ENCODE measurements around the gene KBTBD4.

GRCh38 chr11:47571895-47572294, 6.9 kb downstream of the KBTBD4 start:
- TF ChIP-seq EP300 (conservative IDR thresholded peaks at IDR 0.05; ENCODE audit: poor library complexity, severe bottlenecking) (no peak), CTCF (IDR thresholded peaks at IDR 0.05; ENCODE audit: poor library complexity, severe bottlenecking) (no peak), POLR2AphosphoS5 (IDR thresholded peaks at IDR 0.05) (no peak), TAF1 (IDR thresholded peaks at IDR 0.05; ENCODE audit: low read depth) (no peak), RAD21 (conservative IDR thresholded peaks at IDR 0.05) (no peak), EZH2 (IDR thresholded peaks at IDR 0.05; ENCODE audit: borderline replicate concordance, insufficient read depth, low read length, poor library complexity, severe bottlenecking) (no peak), REST (IDR thresholded peaks at IDR 0.05; ENCODE audit: borderline replicate concordance) (no peak), MXI1 (conservative IDR thresholded peaks at IDR 0.05; ENCODE audit: poor library complexity, severe bottlenecking) (no peak), SMC3 (conservative IDR thresholded peaks at IDR 0.05; ENCODE audit: poor library complexity) (no peak)
